Bone marrow (tissue), 2 donors: ENCODE measurements around the gene SERPINB3.
"Not testable (repeated sequence)": the region's sequence is repeated elsewhere in the genome, so short reads cannot be mapped to it uniquely, and the experiment has no call there.

Experiments used
- DNase-seq, 2 donors: peaks; one replicate each; lab custom pipeline; 2025; lab: John Stamatoyannopoulos, UW

SERPINB3 gene

DNA sequence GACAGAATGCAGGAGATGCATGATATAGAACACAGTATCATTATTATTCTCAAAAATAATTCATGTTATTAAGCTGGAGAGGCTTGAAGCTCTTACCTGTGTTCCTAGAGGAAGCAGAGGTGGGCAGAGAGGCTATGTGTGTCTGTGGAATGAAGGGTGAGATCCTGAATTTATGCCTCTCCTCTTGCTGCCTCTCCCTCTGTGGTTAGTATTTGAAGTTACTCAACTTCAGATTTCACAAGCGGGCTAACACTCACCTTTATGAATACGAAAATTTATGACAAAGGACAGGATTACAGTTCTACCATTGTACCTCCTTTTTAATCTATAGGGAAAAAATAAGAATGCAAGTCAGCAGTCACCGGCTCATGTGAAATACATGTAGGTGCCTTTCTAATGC is at the start of gene SERPINB3:
Gene SERPINB3 (minus strand): TSS at position 144 of the 400 bp plus-strand sequence. CDS start 677 bp downstream, outside the sequence.
- not testable (repeated sequence) for DNase-seq

DNA sequence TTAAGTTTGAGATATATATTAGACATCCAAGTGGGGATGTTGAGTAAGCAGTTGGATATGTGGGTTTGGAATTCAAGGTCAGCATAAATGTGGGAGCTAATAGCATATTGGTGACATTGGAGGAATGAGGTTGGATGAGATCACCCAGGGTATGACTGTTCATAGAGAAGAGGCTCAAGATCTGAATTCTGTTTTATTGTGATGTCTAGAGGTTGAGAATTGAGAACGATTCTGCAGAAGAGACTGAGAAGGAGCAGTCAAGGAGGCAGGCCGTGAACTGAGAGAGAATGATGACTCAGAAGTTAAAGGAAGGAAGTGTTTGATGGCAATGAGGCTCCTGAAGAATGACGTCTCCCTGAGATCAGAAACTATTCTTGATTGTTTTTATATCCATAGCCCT is 47.0 kb upstream of the SERPINB3 start:
- DNase-seq, result no peak

DNA sequence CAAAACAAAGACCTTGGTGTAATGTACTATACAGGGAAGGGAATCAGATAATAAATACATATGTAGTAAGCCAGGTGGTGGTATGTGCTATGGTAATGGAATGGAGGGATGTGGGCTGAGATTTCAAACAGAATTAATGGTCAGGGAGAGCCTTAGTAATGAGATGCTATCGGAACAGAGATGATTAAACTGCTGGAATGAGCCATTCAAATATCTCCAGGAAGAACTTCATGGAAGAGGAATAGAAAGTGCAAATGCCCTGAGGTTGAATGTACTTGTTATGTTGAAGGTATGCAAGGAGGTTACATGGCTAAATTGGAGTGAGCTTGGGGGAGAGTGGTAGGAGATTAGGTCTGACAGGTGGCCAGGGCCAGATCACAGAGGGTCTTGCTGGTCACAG is 46.1 kb upstream of the SERPINB3 start:
- DNase-seq, result no peak

DNA sequence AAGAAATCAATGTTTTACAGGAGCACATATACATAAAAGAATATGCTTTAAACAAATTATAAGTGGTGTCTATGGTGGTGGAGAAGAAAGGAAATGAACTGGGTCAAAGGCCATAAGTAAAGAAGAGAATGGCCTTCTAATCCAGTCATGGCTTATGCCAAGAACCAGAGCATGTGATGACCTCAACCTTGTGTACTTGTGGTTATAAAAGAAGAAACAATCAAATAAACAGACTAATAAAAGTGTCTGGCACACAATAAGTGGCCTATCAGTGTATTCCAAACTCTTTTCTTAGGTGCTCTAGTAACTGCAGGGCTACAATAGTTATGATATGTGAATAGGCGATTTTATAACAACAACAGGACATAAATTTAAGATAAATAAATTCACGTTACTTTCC is 43.7 kb upstream of the SERPINB3 start:
- DNase-seq, result no peak

DNA sequence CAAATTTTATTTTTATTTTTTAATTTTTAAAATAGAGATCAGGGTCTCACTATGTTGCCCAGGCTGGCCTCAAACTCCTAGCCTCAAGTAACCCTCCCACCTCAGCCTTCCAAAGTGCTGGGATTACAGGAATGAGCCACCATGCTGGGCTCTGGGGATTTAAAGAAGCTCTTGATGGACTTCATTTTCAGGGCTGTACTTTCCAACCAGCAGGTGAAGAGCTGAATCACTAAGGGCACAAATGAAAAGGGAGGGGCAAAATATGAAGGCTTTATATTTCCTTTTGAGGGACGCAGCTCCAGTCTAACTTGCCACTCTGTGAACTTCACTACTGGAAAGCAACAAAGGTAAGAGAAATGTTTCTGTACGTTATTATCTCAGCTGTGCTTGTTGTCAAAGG is 41.0 kb upstream of the SERPINB3 start, which contains the start of gene SERPINB11:
Gene SERPINB11 (plus strand): TSS at position 301 of the 400 bp plus-strand sequence. CDS start 7,234 bp downstream, outside the sequence.
- DNase-seq, result no peak

DNA sequence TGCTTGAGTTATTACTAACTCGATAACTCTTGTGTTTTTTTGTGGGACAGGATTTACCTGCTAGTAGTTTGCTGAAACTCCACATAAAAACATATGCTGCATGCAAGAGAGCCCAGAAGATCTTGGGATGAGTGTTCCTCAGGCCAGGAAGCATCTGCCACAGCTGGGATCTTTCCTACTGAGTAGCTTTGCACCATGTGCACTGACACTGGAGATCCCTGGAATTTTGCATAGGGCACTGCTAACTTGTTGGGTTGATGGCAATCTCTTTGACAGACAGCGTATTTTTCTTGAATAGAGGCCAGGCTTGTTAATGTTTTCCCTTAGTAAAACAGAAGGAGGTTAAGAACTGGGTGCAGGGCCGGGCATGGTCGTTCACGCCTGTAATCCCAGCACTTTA is 40.3 kb upstream of the SERPINB3 start:
- DNase-seq, result no peak

DNA sequence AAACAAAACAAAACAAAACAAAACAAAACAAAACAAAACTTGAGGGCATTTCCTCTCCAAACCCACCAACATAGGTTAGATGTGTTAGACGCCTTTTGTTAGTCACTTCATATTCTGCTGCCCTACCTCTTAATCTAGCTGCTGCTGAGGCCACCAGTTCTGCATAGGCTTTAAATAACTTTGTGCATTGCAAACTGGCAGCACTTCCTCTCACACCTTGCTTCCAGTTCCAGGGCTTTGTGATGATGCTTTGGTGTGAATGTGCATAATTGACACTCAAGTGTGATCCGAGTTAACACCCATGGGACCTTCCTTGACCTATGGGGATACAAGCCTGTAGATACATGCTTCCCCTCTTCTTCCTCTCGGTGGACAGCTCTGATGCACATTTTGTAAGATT is 38.8 kb upstream of the SERPINB3 start:
- no peak for DNase-seq

DNA sequence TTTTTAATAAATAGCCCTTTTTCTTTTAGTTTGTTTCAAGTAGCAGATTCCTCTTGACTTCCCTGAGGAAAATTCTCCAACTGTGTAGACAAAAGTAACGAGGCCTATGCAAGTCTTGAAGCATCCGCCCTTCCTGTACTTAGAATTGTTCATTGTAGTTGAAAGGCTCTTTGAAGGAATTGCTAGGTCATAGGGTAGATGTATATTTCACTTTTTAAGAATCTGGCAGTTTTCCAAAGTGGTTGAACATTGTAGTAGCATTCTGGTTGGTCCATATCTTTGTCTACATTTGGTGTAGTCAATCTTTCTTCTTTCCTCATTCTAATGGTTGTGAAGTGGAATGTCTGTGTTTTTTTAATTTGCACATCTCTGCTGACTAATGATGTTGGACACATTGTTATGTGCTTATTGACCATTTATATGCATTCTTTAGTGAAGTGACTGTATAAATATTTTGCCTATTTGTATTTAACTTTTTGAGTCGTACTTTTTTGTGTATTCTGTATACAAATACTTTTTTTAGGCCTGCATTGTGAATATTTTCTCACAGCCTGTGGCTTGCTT is 35.5 kb upstream of the SERPINB3 start:
- DNase-seq, result no peak

DNA sequence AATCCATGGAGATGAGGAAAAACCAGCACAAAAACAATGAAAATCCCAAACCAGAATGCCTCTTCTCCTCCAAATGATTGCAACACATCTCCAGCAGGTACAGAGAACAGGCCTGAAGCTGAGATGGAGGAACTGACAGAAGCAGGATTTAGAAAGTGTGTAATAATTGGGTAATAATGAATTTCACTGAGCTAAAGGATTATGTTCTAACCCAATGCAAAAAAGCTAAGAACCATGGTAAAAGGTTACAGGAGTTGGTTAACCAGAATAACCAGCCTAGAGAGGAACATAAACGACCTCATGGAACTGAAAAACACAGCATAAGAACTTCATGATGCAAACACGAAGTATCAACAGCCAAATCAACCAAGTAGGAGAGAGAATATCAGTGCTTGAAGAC is 27.4 kb upstream of the SERPINB3 start:
- DNase-seq, result no peak

DNA sequence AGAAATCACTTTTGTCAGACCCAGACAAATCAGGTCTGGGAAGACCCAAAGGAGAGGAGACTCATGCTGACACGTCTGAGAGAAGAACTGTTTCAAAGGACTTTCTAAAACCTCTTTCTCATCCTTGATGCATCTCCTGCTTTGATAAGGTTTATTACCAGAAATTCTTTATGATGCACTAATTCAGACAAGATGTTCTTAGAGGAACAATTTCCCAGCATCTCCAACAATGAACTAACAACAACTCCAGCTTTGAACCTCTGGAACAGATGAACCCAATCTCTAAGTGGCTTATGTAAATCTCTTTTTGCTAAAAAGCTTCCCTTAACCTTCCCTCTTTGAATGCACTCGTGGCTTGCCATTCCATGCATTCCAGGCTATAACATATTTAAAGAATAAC is 25.2 kb upstream of the SERPINB3 start:
- DNase-seq, result no peak

DNA sequence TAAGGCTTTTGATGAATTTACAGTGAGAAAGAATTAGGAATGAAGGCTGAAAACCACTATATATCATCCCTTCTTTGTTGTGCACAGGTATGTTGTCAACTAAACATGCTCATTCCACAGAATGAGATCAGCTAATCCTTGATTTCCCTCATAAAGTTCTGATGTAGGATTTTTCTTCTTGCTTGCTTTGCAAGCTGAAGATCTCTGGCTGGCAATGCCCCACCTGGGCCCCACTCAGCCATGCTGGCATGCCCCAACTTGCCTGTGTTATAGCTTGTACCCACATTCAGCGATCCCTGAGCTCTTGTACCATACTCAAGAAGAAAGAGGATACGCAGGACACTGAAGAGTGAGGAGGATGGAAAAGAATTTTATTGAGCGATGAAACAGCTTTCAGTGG is 23.0 kb upstream of the SERPINB3 start:
- DNase-seq, result no peak

DNA sequence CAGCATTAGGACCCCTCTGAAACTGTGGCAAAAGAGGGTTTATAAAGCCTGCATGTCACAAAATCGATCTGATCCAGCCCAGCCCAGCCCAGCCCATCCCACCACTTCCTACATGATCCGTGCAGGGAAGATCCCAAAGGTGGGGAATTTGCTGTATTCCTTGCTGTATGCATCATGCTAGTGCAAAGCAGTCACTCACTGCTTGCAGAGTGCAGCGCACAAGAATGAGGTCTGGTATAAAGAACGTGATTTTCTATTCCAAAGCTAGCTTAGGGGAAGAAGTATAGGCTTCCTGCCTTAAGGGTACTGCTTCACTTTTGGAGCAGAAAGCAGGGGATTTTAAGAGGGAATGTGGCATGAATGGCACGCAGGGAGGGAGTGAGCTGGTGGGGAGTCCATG is 22.2 kb upstream of the SERPINB3 start:
- no peak for DNase-seq

DNA sequence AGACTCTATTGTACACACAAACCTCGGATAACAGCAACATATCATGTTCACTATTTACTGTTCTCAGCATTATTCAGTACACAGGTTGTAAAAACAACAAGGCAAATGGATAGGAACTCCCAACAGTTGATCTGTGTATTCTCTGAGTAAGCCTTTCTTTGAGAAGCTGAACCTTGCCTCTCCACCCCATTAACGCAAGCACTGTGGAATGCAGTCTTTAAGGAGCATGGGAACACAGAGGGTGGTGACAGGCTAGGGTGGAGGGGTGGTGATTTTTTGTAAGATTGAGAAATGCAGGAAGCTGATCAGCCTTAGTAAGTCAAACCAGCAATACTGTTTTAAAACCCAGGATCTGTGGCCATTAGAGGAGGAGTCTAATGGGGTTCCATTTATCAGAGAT is 21.5 kb upstream of the SERPINB3 start:
- no peak for DNase-seq

DNA sequence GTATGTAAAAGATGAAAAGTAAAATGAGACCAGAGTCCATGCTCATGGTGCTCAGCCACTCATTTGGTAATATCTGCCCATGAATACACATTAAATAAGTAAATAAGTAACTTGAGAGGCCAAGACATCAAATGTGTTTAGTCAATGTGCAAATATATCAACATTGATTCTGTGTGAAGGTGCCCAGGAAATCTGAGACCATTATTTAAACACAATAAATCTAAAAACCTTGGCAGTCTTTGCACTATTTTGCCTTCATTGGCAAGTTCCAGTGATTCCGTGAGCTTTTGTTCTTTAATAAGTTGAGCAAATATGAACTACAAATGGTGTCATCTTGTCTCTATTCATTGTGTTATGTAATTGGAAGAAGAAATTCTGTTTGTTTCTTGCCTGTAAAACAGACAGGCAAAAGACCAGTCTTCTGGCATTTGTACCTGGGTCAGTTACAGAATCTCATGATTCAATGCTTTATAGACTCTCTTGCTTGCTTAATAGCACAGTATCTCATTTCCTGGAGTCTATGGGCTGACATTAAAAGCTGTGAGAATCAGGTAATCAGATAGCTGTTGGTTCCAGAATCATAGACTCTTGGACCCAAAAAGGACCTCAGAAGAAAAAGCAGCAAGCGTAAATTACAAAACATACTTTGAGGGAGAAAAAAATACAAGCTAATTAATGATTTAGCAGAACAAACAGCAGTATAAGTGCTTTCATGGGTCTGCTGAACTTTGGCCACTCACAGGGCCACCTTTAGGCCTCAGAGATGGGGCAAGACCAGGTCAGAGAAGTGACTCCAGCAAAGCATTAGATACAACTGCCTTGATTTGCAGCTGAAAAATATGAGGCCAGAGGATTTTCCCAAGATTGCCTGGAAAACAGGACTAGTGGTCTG is 20.0 kb upstream of the SERPINB3 start:
- DNase-seq, result no peak

DNA sequence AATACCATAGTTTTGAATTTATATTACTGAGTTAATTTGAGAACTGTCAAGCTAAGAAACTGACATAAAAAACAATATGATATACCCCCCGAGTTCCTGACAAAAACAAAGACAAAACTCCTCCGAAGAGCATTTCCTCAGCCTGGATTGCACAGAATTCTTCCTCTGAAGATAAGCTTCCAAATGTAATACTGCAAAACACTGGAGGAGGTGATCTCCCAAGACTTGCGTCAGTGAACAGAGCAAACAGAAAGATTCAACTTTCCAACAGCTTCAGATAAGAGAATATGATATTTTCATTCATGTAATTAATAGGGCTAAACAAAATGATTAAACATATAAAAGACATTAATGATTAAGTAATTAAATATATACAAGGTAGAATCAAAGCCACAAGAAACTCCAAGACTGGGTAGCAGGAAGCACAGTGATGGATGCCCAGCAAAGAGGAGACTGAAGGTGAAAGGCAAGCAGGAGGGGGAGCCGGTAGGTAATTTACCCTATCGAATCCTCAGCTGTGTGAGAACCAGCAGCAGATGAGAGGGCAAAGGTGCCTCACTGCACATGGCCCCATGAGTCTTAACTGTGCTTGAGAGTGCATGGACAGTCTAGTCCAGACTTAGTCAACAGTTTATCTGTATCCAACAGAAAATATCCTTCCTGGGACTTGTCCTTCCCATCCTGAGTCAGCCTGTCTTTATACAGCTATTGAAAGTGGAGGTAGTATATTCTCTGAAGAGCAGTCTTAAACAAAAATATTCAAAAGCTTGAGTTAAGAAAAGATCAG is 18.3 kb upstream of the SERPINB3 start:
- DNase-seq, result no peak

DNA sequence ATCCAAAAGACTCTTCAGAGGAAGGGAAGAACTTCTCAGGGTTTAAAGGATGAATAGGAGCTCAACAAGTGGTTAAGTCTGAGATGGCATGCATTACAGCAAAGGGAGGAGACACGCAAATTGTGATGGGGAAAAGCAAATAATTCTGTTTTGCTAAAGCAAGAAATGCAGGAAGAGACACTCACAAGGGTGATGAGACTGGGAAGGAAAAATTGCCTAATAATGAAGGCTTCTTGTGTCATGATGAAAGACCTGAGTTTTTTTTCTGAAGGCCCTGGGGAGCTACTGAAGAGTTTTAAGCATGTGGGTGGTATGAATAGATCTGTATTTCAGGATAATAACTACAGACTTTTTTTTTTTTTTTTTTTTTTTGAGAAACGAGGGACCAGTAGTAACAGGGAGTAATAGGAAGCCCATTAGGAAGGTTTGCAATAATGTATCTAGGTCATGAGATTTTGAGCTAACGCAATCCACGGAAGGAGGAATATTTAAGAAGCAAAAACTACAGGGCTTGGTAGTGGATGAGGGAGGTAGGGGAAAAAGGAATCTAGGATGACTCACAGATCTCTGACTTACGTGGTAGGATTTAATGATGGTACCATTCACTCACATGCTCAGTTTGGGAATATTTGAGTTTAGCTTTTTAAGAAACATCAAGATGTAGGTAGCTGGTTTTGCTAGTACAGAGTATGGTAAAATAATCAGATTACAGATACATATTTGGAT is 16.0 kb upstream of the SERPINB3 start:
- no peak for DNase-seq

DNA sequence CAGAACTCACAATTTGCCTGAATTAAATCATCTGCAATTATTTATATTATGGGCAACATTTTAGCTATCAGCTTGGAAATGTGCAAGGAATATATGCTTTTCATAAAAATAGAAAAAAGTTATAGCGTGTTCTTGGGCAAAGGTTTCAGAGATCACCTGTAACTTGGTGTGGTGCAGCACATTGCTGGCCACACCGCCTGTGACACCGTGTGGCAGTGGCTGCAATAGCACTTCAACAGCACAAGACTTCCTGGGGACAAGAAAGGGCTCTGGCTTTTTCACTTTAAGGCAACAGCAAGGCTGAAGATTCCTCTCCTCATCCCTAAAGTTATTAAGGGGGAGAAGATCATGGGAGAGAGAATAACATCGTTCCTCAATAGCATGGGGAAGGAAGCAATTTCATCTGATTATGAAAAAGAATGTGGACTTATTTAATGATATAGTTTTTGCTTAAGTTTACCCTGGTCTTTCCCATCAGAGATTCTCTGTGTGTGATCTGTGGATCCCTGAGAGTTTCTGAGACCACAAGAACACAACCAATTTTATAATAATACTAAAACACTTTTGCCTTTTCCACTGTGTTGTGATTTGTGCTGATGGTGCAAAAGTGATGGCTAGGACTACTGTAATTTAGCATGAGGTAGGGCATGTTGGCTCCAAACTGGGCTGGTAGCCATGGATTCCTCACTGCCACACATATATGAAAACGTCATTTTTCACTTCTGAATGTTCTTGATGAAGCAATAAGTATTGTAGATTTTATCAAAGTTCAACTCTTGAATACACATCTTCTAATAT is 15.0 kb upstream of the SERPINB3 start:
- no peak for DNase-seq

DNA sequence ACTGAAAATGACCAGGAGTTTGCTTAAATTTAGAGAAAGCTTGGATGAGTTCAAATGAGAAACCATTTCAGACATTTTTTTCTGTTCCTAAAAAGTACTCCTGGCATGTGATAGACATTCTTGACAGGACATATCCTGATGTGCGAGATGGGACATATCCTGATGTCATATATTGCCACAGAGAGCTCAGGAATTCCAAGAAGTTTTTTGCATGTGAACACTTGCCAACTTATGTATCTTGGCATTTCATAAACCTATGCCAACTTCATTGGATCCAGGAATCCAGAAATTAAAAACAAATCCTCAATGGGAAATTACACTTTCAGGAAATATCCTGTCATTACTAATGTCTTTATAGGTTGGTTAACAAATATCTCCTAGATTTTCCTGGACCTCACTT is 2.9 kb upstream of the SERPINB3 start:
- no peak for DNase-seq

DNA sequence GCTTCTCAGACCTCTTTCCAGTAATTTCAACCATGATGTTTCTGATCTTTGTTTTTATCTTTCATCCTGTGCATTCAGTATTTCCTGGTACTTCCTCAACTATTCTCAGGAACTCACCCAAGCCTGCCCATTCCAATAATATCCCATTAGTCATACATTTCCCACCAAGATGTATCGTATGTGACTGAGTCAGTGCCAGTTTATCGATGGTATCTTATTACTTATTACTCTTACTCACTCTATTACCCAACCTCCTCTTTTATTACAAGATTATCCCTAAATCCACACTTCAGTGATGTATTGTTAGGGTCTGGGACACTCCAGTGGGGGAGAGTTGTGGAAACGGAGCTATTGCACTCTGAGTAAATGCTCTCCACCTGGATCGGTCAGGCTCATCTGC is 2.8 kb downstream of the SERPINB3 start:
- DNase-seq, result not testable (repeated sequence)

DNA sequence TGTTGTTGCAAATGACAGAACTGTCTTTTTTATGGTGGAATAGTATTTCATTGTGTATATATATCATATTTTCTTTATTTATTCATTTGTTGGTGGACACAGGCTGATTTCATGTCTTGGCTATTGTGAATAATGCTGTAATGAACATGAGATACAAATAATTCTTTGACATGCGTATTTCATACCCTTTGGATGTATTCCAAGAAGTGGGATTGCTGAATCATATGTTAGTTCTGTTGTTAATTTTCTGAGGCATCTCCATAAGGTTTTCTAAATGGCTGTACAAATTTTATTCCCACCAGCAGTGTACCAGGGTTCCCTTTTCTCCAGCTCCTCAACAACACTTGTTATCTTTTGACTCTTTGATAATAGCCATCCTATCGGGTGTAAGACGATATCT is 11.4 kb downstream of the SERPINB3 start:
- not testable (repeated sequence) for DNase-seq

DNA sequence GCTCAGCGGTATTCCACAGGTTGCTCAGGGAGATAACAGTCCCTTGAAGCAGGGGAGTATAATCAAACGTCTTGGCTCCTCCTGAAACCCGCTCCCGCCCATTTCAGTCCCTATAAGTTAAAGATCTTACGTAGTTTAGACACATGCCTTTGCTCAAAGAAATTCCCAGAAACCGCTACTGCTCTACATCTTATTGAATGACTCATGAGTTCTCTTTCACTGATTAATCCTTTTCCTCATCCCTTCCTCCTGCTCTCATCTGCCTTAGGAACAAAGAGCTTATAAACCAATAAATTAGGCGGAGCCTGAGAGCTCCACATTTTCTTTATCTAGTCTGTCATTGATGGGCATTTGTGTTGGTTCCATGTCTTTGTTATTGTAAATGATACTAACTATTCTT is 13.5 kb downstream of the SERPINB3 start:
- no peak for DNase-seq
